Measurements from ENCODE around the gene POFUT2.

GRCh38 chr21:45313015-45313414 is 25.3 kb upstream of the POFUT2 start:
- TF ChIP-seq CSDC2 (CRISPR knock-in tag; IDR thresholded peaks at IDR 0.05) (no peak), ZFP3 (CRISPR knock-in tag; IDR thresholded peaks at IDR 0.05) (no peak), ZFP30 (CRISPR knock-in tag; IDR thresholded peaks at IDR 0.05) (no peak), PATZ1 (CRISPR knock-in tag; IDR thresholded peaks at IDR 0.05; ENCODE audit: borderline replicate concordance) (no peak), TSHZ2 (CRISPR knock-in tag; IDR thresholded peaks at IDR 0.05) (no peak), ARNTL (CRISPR knock-in tag; IDR thresholded peaks at IDR 0.05; ENCODE audit: borderline replicate concordance, low read depth) (no peak), ZNF70 (CRISPR knock-in tag; IDR thresholded peaks at IDR 0.05) (no peak)
